Glutamatergic neuron (in vitro differentiated cells): ENCODE data around the gene GOLIM4. TPM values are rescaled to one million over a fixed set of nuclear protein-coding genes. Genes with fewer than 3 reads are reported as not detected.

Experiments
- DNase-seq: peaks from one replicate; pipeline ENCODE4 v3.0.0; 2022
- H3K27ac Mint-ChIP-seq: one replicate; pipeline ENCODE4 v1.8.0; 2020; ENCODE audit warnings: mild to moderate bottlenecking, mixed read lengths, inconsistent platforms; ENCODE audit not compliant: unreplicated experiment
- H3K27me3 Mint-ChIP-seq: one replicate; pipeline ENCODE4 v1.8.0; 2020; ENCODE audit warnings: mild to moderate bottlenecking, moderate library complexity, mixed read lengths, inconsistent platforms; ENCODE audit not compliant: unreplicated experiment
- H3K36me3 Mint-ChIP-seq: one replicate; pipeline ENCODE4 v1.8.0; 2020; ENCODE audit warnings: mild to moderate bottlenecking, mixed read lengths, inconsistent platforms; ENCODE audit not compliant: unreplicated experiment
- H3K4me1 Mint-ChIP-seq: one replicate; pipeline ENCODE4 v1.8.0; 2020; ENCODE audit warnings: mild to moderate bottlenecking, low read depth, mixed read lengths, inconsistent platforms; ENCODE audit not compliant: unreplicated experiment
- H3K4me3 Mint-ChIP-seq: one replicate; pipeline ENCODE4 v1.8.0; 2020; ENCODE audit warnings: mild to moderate bottlenecking, mixed read lengths, inconsistent platforms; ENCODE audit not compliant: unreplicated experiment
- H3K9me3 Mint-ChIP-seq: one replicate; pipeline ENCODE4 v1.8.0; 2020; ENCODE audit warnings: mild to moderate bottlenecking, moderate library complexity, mixed read lengths, inconsistent platforms; ENCODE audit not compliant: unreplicated experiment
- CTCF ChIP-seq: fragments of 200-600 bp; sonication (generic); IDR thresholded peaks from one replicate; pipeline ENCODE4 v1.5.0; 2021; ENCODE audit not compliant: partially characterized antibody, unreplicated experiment
- total RNA-seq: library from RNA; stranded (reverse); fragmentation: NEBNext Ultra II Directional; extraction: Animal tissue kit (Norgen Biotek cat#: 25700); gene quantifications from one replicate; pipeline ENCODE4 v1.2.1, GENCODE V29; 2021; ENCODE audit not compliant: unreplicated experiment

Gene GOLIM4
- total RNA-seq, 1 donor from 2014 or later = 31.7 TPM

DNA sequence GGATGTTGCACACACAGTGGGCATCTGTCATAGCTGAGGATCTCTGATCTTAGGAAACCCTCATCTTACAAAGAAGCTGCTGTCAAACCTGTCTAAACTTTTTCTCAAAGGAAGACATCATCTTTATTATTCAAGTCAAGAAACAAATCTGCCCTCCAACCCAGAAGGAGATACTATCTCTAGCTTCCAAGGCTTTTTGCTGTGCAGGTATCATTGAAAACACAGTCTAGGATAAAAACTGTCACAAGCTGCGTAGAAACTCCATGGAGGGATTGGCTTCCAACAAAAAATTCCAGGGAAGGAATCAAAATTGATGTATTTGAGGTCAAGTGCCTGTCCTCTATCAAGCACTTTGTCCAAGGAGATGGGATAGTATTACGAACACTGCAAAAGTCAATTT is 89.1 kb downstream of the GOLIM4 start:
- no peak overlapping the region for H3K4me3 Mint-ChIP-seq
- H3K36me3 Mint-ChIP-seq = peaks cover 6% of the 10 kb centered on the region
- no peaks in the 10 kb centered on the region for H3K27me3 Mint-ChIP-seq
- H3K4me1 Mint-ChIP-seq = no peaks in the 10 kb centered on the region
- no peak overlapping the region for H3K27ac Mint-ChIP-seq
- DNase-seq = no peak
- no peaks in the 10 kb centered on the region for H3K9me3 Mint-ChIP-seq
- no peak for TF ChIP-seq CTCF

DNA sequence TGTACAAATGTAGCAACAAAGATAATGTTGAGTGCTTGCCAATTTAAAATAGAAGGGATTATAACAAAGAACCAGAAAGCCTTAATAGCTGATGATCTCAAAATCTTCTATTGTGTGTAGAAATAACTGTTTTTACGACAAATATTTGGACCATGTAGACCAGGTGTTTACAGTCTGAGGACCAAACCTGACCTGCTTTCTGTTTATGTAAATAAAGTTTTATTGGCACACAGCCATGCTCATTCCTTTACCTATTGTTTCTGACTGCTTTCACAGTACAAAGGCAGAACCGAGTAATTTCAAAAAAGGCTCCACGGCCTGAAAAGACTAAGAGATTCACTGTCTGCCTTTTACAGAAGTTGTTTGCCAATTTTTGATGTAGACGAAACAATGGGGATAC is 91.8 kb downstream of the GOLIM4 start:
- H3K4me1 Mint-ChIP-seq = no peaks in the 10 kb centered on the region
- TF ChIP-seq CTCF = no peak
- no peak overlapping the region for H3K27ac Mint-ChIP-seq
- H3K4me3 Mint-ChIP-seq = no peak overlapping the region
- H3K27me3 Mint-ChIP-seq = no peaks in the 10 kb centered on the region
- H3K9me3 Mint-ChIP-seq = no peaks in the 10 kb centered on the region
- DNase-seq = no peak
- no peaks in the 10 kb centered on the region for H3K36me3 Mint-ChIP-seq

- H3K36me3 Mint-ChIP-seq = no peaks in the 10 kb centered on the region
- no peaks in the 10 kb centered on the region for H3K27me3 Mint-ChIP-seq
- no peaks in the 10 kb centered on the region for H3K9me3 Mint-ChIP-seq
- TF ChIP-seq CTCF = no peak
- H3K27ac Mint-ChIP-seq = no peak overlapping the region
- DNase-seq = no peak
- H3K4me1 Mint-ChIP-seq = no peaks in the 10 kb centered on the region
- no peak overlapping the region for H3K4me3 Mint-ChIP-seq
Measured at GRCh38 chr3:168002786-168003368, 92.8 kb downstream of the GOLIM4 start.

GRCh38 chr3:168001244-168001643 is 94.5 kb downstream of the GOLIM4 start:
- Mint-ChIP-seq H3K4me3 (no peak overlapping the region), H3K9me3 (no peaks in the 10 kb centered on the region), H3K36me3 (no peaks in the 10 kb centered on the region), H3K27ac (no peak overlapping the region), H3K4me1 (no peaks in the 10 kb centered on the region), H3K27me3 (no peaks in the 10 kb centered on the region)
- DNase-seq = no peak
- TF ChIP-seq CTCF = no peak

- no peaks in the 10 kb centered on the region for H3K27me3 Mint-ChIP-seq
- H3K4me1 Mint-ChIP-seq = no peaks in the 10 kb centered on the region
- H3K36me3 Mint-ChIP-seq = no peaks in the 10 kb centered on the region
- H3K9me3 Mint-ChIP-seq = no peaks in the 10 kb centered on the region
- H3K27ac Mint-ChIP-seq = no peak overlapping the region
- no peak for TF ChIP-seq CTCF
- DNase-seq = no peak
- no peak overlapping the region for H3K4me3 Mint-ChIP-seq
Measured at GRCh38 chr3:167998253-167998652, 97.5 kb downstream of the GOLIM4 start.
